NCI-H2196 (cell line): ENCODE results near the gene TMCO4.
A peak's percentile ranks its signal among the peaks of the same experiment; 100 is the strongest.
"Not testable (repeated sequence)": the region's sequence is repeated elsewhere in the genome, so short reads cannot be mapped to it uniquely, and the experiment has no call there.

ENCODE experiments used
- DNase-seq: peaks from one replicate; lab custom pipeline; 2025; ENCODE audit not compliant: unreplicated experiment; lab: John Stamatoyannopoulos, UW

TMCO4 gene

DNA sequence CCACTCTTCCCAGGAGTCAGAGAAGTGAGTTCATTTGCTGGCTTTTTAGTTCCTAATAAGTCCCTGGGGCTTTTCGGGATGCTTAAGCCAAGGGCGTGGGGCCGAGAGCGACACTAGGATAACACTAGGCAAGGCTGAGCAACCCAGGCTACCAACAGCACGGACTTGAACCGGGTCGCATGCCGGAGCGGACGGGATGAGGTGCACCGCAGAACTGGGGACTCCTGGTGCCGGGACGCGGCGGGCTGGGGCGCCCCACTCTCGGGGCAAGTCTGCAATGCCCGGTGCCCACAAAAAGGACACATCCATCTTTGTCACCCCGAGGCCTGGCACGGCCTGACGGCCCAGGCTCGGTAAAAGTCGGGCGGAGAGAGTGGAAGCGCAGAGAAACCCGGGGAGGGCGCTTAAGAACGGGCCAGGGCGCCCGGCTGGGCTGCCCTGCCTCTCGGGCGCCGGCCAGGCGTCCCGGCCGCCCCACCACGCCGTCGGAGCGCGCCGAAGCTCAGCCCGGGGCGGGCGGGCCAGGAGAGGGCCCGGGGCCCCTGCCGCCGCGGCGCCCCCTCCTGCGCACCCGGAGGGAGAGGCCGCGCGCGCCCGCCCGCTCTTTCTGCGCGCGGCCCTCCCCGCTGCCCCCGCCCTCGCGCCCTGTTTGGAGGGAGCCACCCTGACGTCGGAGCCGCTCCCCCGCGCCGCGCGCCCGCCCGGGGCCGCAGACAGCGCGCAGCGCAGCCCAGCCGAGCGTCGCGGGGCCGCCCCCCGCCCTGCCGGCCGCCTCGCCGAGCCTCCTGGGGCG is 155.9 kb downstream of the TMCO4 start, which contains the start of gene NBL1:
TSS of gene NBL1 (plus strand) at position 710 of the 793 bp plus-strand sequence. CDS start 10,720 bp downstream, outside the sequence.
- DNase-seq, result peak; percentile 74

DNA sequence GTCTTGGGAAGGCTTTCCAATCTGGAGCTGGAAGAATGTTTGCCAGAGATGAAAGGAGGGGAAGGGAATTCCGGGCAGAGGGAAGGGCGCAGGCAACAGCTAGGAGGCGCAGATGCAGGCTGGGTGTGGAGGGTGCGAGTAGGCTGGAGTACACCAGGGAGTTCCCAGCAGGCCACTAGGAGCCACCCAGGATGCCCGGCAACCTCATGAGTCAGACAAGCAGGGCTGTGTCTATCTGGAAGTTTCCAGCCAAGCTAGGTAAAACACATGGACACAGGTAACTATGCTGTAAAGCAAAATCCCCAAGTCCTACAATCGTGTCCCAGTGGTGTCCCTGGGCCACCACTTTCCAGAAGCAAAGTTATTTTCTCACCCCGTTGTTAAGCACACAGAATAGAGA is 156.6 kb downstream of the TMCO4 start:
- DNase-seq, result peak; percentile 21

DNA sequence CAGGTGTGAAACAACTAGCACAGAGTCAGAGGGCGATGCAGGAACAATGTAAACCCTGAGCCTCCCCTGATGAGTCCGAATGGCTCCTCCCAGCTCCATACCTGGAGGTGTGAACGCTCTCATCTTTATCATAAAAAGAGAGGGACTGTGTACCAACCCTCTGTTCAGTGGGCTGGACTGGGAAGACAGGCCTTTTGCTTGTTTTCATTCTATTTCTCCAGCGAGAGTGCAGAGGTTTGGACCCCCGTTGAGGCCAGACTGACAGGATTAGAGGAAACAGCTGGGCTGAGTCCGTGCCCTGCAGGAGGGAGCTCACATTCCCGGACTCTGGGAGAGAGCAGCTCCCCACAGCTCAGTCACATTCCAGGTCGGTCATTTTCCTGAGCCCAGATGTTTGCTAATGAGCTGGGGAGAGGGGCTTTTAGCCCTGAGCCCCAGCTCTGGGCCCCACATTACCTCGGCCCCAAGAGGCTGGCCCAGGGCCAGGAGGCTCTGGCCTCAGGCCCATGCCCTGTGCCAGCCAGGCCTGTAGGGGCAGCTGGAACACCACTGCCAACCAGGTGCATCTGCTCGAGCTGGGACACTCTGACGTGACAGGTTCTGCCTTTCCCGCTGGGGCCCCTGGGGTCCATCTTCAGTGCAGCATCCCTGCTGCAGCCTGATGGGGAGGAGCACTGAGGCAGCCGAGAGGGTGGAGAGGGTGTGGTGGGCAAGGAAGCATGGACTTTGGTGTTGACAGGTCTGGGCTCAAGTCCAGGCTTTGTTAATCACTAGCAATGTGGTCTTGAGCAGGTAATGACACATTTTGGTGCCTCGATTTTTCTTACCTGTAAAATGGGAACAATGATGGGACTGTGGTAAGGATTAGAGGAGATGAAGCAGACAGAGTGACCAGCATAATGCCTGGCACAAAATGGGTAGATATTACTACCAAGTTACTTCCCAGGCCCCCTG is 159.1 kb downstream of the TMCO4 start:
- DNase-seq, result peak; percentile 81

DNA sequence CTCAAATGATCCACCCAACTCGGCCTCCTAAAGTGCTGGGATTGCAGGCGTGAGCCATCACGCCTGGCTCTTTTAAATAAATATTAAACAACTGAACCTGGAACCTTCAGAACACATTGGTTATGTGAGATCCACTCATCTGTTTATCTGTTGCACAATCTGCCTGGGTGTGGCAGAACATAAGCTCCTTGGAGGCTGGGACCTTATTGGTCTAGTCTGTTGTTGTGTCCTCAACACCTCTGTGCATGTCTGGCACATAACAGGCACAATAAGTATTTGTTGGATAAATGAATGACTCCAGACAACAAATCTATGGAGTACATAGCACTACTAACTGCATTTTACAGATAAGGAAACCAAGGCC is 159.7 kb downstream of the TMCO4 start:
- DNase-seq, result peak; percentile 61

DNA sequence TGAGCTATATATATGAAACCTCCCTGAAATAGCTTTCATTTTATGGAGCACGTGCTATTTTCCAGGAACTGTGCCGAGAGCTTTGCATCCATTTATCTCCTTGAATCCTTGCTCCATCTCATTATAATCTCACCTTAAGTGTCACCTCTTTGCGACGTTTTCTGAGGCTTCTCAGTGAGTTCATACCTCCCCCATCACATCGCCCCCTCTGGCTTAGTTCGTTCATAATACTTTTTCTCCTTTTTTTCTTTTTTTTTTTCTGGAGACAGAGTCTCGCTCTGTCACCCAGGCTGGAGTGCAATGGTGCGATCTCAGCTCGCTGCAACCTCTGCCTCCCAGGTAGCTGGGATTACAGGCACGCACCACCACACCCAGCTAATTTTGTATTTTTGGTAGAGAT is 160.5 kb downstream of the TMCO4 start:
- not testable (repeated sequence) for DNase-seq

DNA sequence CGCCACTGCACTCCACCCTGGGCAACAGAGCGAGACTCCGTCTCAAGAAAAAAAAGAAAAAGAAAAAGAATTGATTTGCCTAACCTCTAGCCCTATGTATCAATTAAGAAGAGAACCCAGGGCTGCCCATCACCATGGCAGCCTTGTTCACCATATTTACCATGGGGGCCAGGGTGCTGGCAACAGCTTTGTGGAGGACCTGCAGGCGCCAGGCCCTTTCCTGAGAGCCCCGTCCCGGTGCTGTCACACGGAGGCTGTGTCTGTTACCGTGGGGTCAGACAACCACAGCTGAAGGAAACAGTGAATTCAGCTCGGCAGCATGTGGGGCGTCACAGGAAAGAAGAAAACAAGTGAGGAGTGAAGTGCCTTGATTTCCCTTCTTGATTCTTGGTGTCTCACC is 162.1 kb downstream of the TMCO4 start:
- DNase-seq, result no peak

DNA sequence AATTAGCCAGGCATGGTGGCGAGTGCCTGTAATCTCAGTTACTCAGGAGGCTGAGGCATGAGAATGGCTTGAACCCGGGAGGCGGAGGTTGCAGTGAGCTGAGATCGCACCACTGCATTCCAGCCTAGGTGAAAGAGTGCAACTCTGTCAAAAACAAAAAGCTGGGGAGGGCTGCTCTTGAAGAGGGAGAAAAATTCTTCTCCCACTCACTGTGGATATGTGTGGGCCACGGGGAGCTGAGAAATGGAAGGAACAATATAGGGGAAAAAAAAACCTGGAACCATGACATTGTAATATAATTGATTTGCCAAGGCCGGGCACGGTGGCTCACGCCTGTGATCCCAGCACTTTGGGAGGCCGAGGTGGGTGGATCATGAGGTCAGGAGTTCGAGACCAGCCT is 163.0 kb downstream of the TMCO4 start:
- not testable (repeated sequence) for DNase-seq

DNA sequence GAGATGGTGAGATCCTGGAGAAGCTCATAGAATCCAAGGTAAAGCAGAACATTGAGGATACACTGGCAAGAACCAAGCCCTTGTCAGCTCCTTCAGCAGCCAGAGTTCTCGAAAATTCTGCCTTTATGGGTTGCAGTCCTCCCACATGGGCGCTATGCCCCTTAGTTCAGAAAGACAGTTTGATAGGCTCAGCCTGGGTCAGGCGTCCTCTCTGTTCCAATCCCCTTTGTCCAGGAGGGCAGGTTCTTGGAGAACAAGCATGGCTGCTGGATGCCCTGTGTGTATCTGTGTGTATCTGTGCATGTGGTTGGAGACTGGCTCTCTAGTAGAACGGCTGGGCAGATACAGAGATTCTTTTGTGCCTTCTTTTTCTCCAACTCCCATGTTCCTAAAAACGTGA is 163.7 kb downstream of the TMCO4 start:
- no peak for DNase-seq

DNA sequence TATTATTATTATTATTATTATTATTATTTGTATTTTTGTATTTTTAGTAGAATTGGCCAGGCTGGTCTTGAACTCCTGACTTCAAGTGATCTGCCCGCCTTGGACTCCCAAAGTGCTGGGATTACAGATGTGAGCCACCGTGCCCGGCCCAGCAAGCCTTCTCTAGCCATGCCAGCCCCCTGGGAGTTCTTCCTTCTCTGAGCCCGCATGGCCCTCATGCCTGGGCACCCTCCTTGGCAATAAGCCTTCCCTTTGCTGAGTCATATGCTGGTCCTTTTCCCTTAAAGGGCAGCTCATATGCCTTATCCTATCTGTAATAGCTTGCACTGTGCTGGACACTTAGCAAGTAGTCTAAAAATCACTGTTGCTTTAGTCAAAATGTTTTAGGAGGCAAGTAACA is 164.1 kb downstream of the TMCO4 start:
- DNase-seq, result no peak

DNA sequence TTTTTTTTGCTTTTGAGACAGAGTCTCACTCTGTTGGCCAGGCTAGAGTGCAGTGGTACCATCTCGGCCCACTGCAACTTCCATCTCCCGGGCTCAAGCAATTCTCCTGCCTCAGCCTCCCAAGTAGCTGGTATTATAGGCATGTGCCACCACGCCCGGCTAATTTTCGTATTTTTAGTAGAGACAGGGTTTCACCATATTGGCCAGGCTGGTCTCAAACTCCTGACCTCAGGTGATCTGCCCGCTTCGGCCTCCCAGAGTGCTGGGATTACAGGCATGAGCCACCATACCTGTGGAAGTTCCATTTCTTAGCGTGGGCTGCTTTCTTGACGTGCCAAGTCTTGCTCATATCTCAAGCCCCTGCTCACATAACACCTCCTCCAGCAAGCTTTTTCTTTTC is 164.7 kb downstream of the TMCO4 start:
- DNase-seq, result not testable (repeated sequence)

DNA sequence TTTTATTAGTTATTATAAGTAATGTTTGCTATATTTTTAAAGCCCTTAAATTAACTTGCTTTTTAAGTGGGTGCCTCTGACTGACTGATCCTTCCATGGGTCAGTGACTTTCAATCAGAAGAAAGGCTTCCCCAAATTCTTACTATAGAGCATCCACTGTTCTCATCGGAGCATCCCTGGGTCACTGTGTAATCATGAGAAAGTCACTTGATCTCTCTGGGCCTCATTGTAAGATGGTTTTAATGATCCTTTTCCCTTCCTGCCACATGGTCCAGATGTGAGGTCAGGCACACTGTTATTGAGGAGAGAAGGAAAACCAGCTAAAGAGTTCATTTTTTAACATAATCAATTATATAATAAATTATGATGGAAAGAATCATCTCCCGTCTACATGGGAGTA is 166.6 kb downstream of the TMCO4 start:
- DNase-seq, result no peak
